GM21360 (cell line): ENCODE measurements around the gene OXNAD1.

Experiments used
- ATAC-seq: cut with Tn5 transposase; IDR thresholded peaks from one replicate; pipeline ENCODE4 v1.9.1; 2021; ENCODE audit warnings: mild to moderate bottlenecking, moderate library complexity; ENCODE audit not compliant: unreplicated experiment

OXNAD1 gene, protein sequence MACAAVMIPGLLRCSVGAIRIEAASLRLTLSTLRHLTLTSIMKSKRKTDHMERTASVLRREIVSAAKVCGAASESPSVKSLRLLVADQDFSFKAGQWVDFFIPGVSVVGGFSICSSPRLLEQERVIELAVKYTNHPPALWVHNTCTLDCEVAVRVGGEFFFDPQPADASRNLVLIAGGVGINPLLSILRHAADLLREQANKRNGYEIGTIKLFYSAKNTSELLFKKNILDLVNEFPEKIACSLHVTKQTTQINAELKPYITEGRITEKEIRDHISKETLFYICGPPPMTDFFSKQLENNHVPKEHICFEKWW

DNA sequence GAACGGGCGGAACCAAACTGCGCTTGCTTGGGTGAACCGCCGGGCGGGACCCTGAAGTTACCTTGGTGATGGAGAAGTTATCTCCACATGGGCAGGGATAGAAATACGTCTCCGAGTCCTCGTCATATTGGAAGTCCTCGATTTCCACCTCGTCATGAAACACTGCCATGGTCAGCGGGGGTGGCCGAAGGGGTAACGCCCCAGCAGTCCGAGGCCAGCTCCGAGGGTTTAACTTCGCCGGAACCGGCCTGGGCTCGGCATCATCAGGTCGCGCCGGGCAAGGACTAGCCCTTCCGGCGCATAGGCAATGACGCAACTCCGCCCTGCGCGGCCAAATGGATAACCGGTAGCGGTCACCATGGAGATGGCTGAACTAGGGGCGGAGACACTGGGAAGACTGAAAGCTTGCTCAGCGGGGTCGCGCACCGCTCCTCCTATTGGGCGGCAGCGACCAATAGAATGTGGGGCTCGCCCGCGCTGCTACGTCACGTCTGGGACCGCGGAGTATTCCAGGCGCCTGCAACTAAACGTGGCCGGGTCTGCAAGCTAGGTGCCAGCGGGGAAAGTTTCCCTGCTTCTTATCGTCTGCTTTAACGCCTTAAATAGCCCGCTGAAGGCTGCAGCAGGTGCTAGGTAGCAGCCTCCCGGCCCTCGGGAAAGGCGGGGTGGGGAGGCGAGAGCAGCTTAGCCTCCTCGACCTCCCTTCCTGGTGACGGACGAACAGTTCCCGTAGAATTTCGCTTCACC lies at the start of gene OXNAD1, which contains the start of gene DPH3:
OXNAD1 (plus strand) TSS at position 505 of the 747 bp plus-strand sequence. CDS start 5,741 bp downstream, outside the sequence.
DPH3 (minus strand) TSS at position 236 of the 747 bp plus-strand sequence; CDS start at position 169, 67 bp downstream.
- ATAC-seq: peak; percentile 98

- no peak for ATAC-seq
Measured at GRCh38 chr3:16216373-16216935, 48.6 kb upstream of the OXNAD1 start.

GRCh38 chr3:16219777-16220176 lies 45.2 kb upstream of the OXNAD1 start:
- no peak for ATAC-seq

DNA sequence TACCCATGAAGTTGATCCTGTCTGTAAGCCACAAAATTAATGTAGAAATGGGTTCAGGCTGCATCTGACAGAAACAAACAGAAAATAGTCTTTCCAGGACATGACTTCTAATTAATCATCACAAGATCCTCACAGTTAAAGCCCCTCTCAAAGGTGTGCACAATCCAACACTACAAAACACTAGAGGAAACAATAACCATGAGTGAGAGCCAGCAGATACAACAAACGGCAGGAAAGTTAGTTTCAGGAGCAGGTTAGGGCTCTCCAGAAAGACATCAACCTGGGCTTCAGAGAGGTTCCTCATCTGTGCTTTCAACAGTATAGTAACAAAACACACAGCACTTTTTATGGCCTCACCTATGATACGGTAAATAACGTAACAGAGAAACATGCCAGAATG lies 43.0 kb upstream of the OXNAD1 start:
- no peak for ATAC-seq

DNA sequence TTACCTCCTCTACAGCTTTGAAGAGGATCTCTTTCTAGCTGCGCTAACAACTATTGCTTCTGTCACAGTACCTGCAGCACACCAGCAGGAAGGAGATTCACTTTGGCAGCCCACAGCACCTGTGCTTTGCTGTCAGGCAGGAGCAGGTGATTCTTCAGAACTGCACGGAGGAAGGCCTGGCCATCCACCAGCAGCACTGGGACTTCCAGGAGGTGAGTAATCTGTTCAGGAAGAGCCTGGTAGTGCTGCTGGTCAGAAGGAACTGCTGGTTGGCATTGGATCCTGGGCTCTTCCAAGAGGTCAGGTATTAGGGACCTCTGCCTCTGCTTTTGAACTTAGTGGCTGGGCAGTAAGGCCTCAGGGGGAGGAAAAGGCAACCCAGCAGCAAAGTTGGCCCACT lies 42.5 kb upstream of the OXNAD1 start:
- no peak for ATAC-seq

DNA sequence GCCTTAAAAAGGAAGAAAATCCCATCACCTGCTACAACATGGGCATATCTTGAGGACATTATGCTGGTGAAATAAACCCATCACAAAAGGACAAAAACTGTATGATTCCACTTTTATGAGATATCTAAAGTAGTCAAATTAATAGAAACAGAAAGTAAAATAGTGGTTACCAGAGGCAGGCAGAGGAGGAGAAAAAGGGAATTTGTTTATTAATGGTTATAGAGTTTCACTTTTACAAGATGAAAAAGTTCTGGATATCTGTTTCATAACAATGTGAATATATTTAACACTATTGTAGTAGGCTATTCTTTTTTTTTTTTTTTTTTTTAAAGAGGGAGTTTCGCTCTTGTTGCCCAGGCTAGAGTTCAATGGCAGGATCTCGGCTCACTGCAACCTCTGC lies 40.7 kb upstream of the OXNAD1 start:
- no peak for ATAC-seq

DNA sequence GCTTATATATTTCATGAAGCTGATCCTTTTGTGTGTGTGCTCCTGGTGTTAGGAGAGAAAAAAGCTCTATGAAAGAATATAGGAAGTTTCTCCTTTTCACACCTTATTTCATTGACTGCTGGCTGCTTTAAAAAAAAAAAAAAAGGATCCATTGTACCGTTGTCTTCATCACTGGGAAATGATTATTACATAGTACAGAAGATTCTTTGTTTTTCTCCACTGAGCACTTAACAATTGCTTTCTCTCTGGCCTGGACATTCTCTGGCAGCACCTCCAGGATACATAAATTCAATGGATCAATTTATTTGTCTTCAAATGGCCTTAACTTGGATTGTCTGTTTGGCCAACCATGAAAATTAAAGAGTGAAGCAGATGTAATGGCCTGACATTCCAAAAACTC lies 37.4 kb upstream of the OXNAD1 start:
- no peak for ATAC-seq

- no peak for ATAC-seq
Measured at GRCh38 chr3:16229681-16230080, 35.3 kb upstream of the OXNAD1 start.

- ATAC-seq: no peak
Measured at GRCh38 chr3:16231983-16232382, 33.0 kb upstream of the OXNAD1 start.

GRCh38 chr3:16233806-16234205 lies 31.2 kb upstream of the OXNAD1 start:
- ATAC-seq: no peak

- ATAC-seq: no peak
Measured at GRCh38 chr3:16234281-16234680, 30.7 kb upstream of the OXNAD1 start.

- ATAC-seq: no peak
Measured at GRCh38 chr3:16236030-16236639, 28.9 kb upstream of the OXNAD1 start.

GRCh38 chr3:16236856-16237393 lies 28.1 kb upstream of the OXNAD1 start:
- no peak for ATAC-seq

- ATAC-seq: no peak
Measured at GRCh38 chr3:16239086-16239770, 25.8 kb upstream of the OXNAD1 start.

GRCh38 chr3:16239780-16240179 lies 25.2 kb upstream of the OXNAD1 start:
- ATAC-seq: no peak

DNA sequence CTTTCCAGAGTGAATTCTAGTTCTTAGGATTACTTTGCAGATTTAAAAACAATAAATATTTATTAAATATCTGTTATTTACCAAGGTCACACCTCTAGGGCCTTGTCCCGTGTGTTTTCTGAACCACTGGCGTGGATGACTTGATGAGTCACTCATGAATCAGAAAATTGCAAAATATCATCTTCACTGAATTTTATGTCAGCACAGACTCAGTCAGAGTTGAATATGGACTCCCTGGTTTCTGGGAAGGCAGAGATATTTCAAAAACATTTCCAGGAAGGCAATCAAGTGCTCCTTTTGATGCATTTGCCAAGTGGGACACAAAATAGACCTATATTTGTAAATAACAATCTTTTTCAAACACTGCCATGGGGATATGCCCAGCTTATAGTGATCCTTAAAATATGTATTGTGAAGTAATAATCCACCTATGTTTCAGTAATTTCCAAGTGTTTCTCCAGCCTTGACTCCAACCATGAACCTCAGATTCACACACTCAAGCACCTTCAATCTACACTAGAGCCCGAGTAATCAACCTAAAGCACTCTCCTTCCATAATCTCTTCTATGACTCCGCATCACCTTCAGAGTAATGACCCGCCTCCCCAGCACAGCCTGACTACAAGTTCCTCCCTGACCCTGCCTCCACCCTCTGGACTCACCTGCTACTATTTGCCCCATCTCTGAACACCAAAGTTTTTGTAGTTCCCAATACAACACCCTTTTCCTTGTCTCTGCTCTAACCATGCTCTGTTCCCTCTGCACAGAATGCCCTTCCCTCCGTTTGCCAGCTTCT lies 24.6 kb upstream of the OXNAD1 start:
- no peak for ATAC-seq

DNA sequence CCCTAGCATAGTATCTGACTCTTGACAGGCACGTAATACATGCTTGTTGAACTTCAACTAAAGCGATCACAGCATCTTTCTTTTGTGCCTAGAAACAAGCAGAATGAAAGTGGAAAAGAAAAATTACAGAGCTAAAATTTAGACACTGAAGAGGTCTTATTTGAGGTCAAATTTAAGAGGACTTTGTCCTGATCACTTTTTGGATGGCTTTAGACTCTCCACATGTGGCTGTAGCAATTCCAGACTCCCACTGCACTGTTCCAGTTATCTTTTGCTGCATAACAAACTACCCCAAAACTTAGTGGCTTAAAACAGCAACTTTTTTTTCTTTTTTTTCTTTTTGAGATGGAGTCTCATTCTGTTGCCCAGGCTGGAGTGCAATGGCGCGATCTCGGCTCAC lies 23.8 kb upstream of the OXNAD1 start:
- no peak for ATAC-seq

- ATAC-seq: no peak
Measured at GRCh38 chr3:16242177-16242576, 22.8 kb upstream of the OXNAD1 start.

DNA sequence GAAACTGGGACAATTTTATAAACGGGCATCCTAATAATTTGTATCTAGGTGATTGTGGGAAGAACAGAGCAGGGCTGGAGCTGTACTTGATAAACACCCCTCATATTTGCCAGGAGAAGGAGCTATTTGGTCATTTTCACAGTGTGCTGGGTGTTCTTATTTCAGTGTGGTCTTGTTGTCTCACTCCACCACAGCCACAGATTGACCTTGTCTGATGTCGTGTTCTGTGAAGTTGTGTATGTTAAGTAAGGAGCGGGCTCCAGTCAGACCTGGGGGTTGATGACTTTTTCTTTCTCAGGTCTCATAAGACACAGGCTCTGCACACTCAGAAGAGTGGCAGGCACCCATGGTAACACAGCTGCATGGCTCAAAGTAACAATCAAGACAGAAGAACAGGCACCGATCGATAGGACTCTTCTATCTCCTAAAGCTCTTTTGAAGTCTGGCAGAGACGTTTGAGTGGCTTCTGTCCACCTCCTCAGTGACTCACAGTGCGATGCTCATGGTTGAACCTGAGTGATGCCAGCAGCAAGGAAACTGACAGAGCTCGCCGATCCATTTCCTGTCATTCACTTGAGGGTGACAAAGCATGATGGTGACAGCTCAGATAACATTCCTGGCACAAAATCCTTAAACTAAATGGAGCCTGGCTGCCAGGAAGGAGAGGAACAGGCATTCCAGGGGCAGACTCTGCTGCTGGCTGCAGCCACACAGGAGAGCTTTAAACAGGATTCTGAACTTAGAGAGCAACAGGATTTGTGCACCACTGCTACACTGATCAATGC lies 21.1 kb upstream of the OXNAD1 start:
- ATAC-seq: no peak
